HepG2 (cell line): ENCODE results near the gene TRIM27. TPM values are rescaled to one million over a fixed set of nuclear protein-coding genes. Genes with fewer than 3 reads are reported as not detected.
"Not testable (repeated sequence)": the region's sequence is repeated elsewhere in the genome, so short reads cannot be mapped to it uniquely, and the experiment has no call there.

Experiments used
- ELF4 ChIP-seq: sonication (generic); formaldehyde crosslinking; IDR thresholded peaks from 2 replicates; pipeline ENCODE4 v1.5.0; 2020; ENCODE audit warnings: missing genetic modification reagents, mild to moderate bottlenecking, moderate library complexity, borderline replicate concordance
- KLF16 ChIP-seq, 2 experiments: sonication (generic) in 1 of 2; formaldehyde crosslinking in 1 of 2; IDR thresholded peaks; 2 replicates each; pipeline versions ENCODE4 v1.6.1 to v1.8.0; 2016 to 2023; ENCODE audit warnings: missing genetic modification reagents in 2 of 2, missing compliant biosample characterization in 1 of 2
- NFKBIZ ChIP-seq: IDR thresholded peaks from 2 replicates; pipeline ENCODE4 v1.6.1; 2018; ENCODE audit warnings: missing genetic modification reagents, missing compliant biosample characterization
- NFYC ChIP-seq: IDR thresholded peaks from 2 replicates; pipeline ENCODE4 v1.6.1; 2016; ENCODE audit warnings: missing genetic modification reagents, missing compliant biosample characterization
- PHF21A ChIP-seq: sonication (generic); formaldehyde crosslinking; IDR thresholded peaks from 2 replicates; pipeline ENCODE4 v1.5.0; 2020; ENCODE audit warnings: mild to moderate bottlenecking, missing genetic modification reagents
- SAP130 ChIP-seq: IDR thresholded peaks from 2 replicates; pipeline ENCODE4 v1.6.1; 2016; ENCODE audit warnings: low read depth
- SNAI1 ChIP-seq: sonication (generic); formaldehyde crosslinking; IDR thresholded peaks from 2 replicates; pipeline ENCODE4 v1.5.0; 2020; ENCODE audit warnings: mild to moderate bottlenecking, missing genetic modification reagents, borderline replicate concordance
- TCF12 ChIP-seq, 2 experiments: fragments of 450-650 bp in 1 of 2; sonication (generic) in 1 of 2; formaldehyde crosslinking in 1 of 2; IDR thresholded peaks; 2 replicates each; pipeline versions ENCODE4 v1.6.1 to v1.8.0; 2017 to 2022; ENCODE audit warnings: antibody characterized with exemption in 1 of 2, mild to moderate bottlenecking in 1 of 2, missing genetic modification reagents in 1 of 2, moderate library complexity in 1 of 2
- TGIF2 ChIP-seq: IDR thresholded peaks from 2 replicates; pipeline ENCODE4 v1.6.1; 2016; ENCODE audit warnings: control low read depth, missing compliant biosample characterization
- ZFP36L1 ChIP-seq: sonication (generic); formaldehyde crosslinking; IDR thresholded peaks from 2 replicates; pipeline ENCODE4 v1.8.0; 2022; ENCODE audit warnings: mild to moderate bottlenecking, missing genetic modification reagents, moderate library complexity
- ZNF205 ChIP-seq: IDR thresholded peaks from 2 replicates; pipeline ENCODE4 v1.6.1; 2018; ENCODE audit warnings: missing biosample characterization, missing genetic modification reagents
- ZNF567 ChIP-seq: sonication (generic); formaldehyde crosslinking; IDR thresholded peaks from 2 replicates; pipeline ENCODE4 v1.8.1; 2023; ENCODE audit warnings: mild to moderate bottlenecking, missing genetic modification reagents, borderline replicate concordance
- ZNF614 ChIP-seq: IDR thresholded peaks from 2 replicates; pipeline ENCODE4 v1.6.1; 2018; ENCODE audit warnings: missing biosample characterization, missing genetic modification reagents, inconsistent platforms, borderline replicate concordance
- ZNF790 ChIP-seq: sonication (generic); formaldehyde crosslinking; IDR thresholded peaks from 2 replicates; pipeline ENCODE4 v1.8.0; 2022; ENCODE audit warnings: missing genetic modification reagents, mild to moderate bottlenecking, borderline replicate concordance
- ZNF839 ChIP-seq: sonication (generic); formaldehyde crosslinking; IDR thresholded peaks from 2 replicates; pipeline ENCODE4 v1.4.0; 2020; ENCODE audit warnings: missing genetic modification reagents, mild to moderate bottlenecking, borderline replicate concordance
- polyA plus RNA-seq, 8 experiments: library from polyadenylated mRNA; depleted of rRNA in 3 of 8; stranded (reverse) in 7 of 8; unstranded in 1 of 8; fragments of >200 nt; fragmentation: Illumina TruSeq in 4 of 8; extraction: Trizol in 4 of 8; gene quantifications; 2 replicates each; pipeline versions ENCODE4 v1.2.1 to v1.2.3, GENCODE V29; 2011 to 2016; ENCODE audit warnings: low read depth in 4 of 8, missing spikeins in 1 of 8, mixed read lengths in 1 of 8; ENCODE audit not compliant: insufficient read depth in 1 of 8
- total RNA-seq, 5 experiments: library from RNA; depleted of rRNA; stranded (reverse); fragments of >200 nt; fragmentation: Illumina TruSeq; extraction: Trizol; gene quantifications; 2 replicates each; pipeline ENCODE4 v1.2.3, GENCODE V29; 2016; ENCODE audit warnings: low read depth in 1 of 5
- TF ChIP-seq, protein P1 (sequence below): sonication (generic); formaldehyde crosslinking; IDR thresholded peaks from 2 replicates; pipeline ENCODE4 v1.4.0; 2020; ENCODE audit warnings: mild to moderate bottlenecking, missing genetic modification reagents
- TF ChIP-seq, protein P2 (sequence below): sonication (generic); formaldehyde crosslinking; conservative IDR thresholded peaks from 2 replicates; pipeline ENCODE4 v1.4.0; 2020; ENCODE audit warnings: missing genetic modification reagents
- TF ChIP-seq, protein P3 (sequence below): sonication (generic); formaldehyde crosslinking; IDR thresholded peaks from 2 replicates; pipeline ENCODE4 v1.5.0; 2020; ENCODE audit warnings: mild to moderate bottlenecking, missing genetic modification reagents
- TF ChIP-seq, protein P4 (sequence below): sonication (generic); formaldehyde crosslinking; IDR thresholded peaks from 2 replicates; pipeline ENCODE4 v1.9.0; 2021; ENCODE audit warnings: missing genetic modification reagents, borderline replicate concordance
- TF ChIP-seq, protein P5 (sequence below): sonication (generic); formaldehyde crosslinking; IDR thresholded peaks from 2 replicates; pipeline ENCODE4 v1.8.0; 2022; ENCODE audit warnings: missing genetic modification reagents, mild to moderate bottlenecking, borderline replicate concordance

Gene TRIM27
- total and polyA plus RNA-seq, 2 of the 13 experiments (the other 11 are each of a cell fraction or from before 2014, with no cell fraction given): 88.6 to 112 TPM

DNA sequence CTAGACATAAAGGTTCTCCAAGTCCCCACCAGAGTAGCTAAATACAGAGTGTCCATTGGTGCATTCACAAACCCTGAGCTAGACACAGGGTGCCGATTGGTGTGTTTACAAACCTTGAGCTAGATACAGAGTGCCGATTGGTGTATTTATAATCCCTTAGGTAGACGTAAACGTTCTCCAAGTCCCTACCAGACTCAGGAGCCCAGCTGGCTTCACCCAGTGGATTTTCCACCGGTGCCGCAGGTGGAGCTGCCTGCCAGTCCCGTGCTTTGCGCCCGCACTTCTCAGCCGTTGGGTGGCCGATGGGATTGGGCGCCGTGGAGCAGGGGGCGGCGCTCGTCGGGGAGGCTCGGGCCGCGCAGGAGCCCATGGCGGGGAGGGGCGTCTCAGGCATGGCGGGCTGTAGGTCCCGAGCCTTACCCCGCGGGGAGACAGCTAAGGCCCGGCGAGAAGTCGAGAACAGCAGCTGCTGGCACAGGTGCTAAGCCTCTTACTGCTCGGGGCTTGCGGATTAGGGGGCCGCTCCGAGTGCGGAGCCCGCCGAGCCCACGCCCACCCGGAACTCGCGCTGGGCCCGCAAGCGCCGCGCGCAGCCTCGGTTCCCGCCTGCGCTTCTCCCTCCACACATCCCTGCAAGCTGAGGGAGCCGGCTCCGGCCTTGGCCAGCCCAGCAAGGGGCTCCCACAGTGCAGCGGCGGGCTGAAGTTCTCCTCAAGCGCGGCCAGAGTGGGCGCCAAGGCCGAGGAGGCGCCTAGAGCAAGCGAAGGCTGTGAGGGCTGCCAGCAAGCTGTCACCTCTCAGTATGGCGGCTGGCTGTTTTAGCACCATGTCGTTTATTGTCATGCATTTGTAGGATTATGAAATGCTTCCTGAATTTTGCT, 57.3 kb downstream of the TRIM27 start (continued):
- TF ChIP-seq NFKBIZ (CRISPR knock-in tag) (peak; percentile 43; the same call in 1 of the 2 replicates), ZNF790 (CRISPR knock-in tag) (peak; percentile 89; the same call in 1 of the 2 replicates), ZFP36L1 (peak; percentile 78; the same call in 1 of the 2 replicates), NFYC (peak; percentile 92), ELF4 (CRISPR knock-in tag) (peak; percentile 78), PHF21A (CRISPR knock-in tag) (peak; percentile 75), ZNF839 (CRISPR knock-in tag) (0 out of 2 replicates have a peak, but pooled peaks have one; percentile 36), SAP130 (peak; percentile 77), ZNF567 (peak; percentile 33; the same call in 1 of the 2 replicates), SNAI1 (CRISPR knock-in tag) (0 out of 2 replicates have a peak, but pooled peaks have one; percentile 76), KLF16 (CRISPR knock-in tag; IDR thresholded peaks at IDR 0.05) (peak in 1 of 2 experiments; percentile 86; a peak in 2 of 4 replicates), ZNF614 (CRISPR knock-in tag) (peak; percentile 64; the same call in 1 of the 2 replicates), TCF12 (CRISPR knock-in tag; IDR thresholded peaks at IDR 0.05) (peak; percentile 74; the same call in 1 of the 2 replicates), TGIF2 (CRISPR knock-in tag) (peak; percentile 44; the same call in 1 of the 2 replicates), ZNF205 (peak; percentile 71)
- TF ChIP-seq, protein P1, sequence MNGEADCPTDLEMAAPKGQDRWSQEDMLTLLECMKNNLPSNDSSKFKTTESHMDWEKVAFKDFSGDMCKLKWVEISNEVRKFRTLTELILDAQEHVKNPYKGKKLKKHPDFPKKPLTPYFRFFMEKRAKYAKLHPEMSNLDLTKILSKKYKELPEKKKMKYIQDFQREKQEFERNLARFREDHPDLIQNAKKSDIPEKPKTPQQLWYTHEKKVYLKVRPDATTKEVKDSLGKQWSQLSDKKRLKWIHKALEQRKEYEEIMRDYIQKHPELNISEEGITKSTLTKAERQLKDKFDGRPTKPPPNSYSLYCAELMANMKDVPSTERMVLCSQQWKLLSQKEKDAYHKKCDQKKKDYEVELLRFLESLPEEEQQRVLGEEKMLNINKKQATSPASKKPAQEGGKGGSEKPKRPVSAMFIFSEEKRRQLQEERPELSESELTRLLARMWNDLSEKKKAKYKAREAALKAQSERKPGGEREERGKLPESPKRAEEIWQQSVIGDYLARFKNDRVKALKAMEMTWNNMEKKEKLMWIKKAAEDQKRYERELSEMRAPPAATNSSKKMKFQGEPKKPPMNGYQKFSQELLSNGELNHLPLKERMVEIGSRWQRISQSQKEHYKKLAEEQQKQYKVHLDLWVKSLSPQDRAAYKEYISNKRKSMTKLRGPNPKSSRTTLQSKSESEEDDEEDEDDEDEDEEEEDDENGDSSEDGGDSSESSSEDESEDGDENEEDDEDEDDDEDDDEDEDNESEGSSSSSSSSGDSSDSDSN: peak; percentile 97
- TF ChIP-seq, protein P2, sequence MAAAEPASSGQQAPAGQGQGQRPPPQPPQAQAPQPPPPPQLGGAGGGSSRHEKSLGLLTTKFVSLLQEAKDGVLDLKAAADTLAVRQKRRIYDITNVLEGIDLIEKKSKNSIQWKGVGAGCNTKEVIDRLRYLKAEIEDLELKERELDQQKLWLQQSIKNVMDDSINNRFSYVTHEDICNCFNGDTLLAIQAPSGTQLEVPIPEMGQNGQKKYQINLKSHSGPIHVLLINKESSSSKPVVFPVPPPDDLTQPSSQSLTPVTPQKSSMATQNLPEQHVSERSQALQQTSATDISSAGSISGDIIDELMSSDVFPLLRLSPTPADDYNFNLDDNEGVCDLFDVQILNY (CRISPR knock-in tag): peak; percentile 40; the same call in 1 of the 2 replicates
- TF ChIP-seq, protein P3, sequence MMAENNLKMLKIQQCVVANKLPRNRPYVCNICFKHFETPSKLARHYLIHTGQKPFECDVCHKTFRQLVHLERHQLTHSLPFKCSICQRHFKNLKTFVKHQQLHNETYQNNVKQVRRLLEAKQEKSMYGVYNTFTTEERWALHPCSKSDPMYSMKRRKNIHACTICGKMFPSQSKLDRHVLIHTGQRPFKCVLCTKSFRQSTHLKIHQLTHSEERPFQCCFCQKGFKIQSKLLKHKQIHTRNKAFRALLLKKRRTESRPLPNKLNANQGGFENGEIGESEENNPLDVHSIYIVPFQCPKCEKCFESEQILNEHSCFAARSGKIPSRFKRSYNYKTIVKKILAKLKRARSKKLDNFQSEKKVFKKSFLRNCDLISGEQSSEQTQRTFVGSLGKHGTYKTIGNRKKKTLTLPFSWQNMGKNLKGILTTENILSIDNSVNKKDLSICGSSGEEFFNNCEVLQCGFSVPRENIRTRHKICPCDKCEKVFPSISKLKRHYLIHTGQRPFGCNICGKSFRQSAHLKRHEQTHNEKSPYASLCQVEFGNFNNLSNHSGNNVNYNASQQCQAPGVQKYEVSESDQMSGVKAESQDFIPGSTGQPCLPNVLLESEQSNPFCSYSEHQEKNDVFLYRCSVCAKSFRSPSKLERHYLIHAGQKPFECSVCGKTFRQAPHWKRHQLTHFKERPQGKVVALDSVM (CRISPR knock-in tag): peak; percentile 88
- TF ChIP-seq, protein P4, sequence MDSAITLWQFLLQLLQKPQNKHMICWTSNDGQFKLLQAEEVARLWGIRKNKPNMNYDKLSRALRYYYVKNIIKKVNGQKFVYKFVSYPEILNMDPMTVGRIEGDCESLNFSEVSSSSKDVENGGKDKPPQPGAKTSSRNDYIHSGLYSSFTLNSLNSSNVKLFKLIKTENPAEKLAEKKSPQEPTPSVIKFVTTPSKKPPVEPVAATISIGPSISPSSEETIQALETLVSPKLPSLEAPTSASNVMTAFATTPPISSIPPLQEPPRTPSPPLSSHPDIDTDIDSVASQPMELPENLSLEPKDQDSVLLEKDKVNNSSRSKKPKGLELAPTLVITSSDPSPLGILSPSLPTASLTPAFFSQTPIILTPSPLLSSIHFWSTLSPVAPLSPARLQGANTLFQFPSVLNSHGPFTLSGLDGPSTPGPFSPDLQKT (CRISPR knock-in tag): peak; percentile 58; the same call in 1 of the 2 replicates
- not testable (repeated sequence) for TF ChIP-seq TCF12 (IDR thresholded peaks at IDR 0.05)
- TF ChIP-seq, protein P5, sequence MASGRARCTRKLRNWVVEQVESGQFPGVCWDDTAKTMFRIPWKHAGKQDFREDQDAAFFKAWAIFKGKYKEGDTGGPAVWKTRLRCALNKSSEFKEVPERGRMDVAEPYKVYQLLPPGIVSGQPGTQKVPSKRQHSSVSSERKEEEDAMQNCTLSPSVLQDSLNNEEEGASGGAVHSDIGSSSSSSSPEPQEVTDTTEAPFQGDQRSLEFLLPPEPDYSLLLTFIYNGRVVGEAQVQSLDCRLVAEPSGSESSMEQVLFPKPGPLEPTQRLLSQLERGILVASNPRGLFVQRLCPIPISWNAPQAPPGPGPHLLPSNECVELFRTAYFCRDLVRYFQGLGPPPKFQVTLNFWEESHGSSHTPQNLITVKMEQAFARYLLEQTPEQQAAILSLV (CRISPR knock-in tag): peak; percentile 94; the same call in 1 of the 2 replicates
